ENCODE results near the gene GLS.
A peak's percentile ranks its signal among the peaks of the same experiment; 100 is the strongest.

GLS gene

GRCh38 chr2:190973262-190973661 lies 92.6 kb downstream of the GLS start:
- no peak overlapping the region for H3K4me3 Mint-ChIP-seq
- H3K27me3 Mint-ChIP-seq (ENCODE audit: low read depth, poor library complexity), result no peaks in the 10 kb centered on the region
- TF ChIP-seq CTCF (IDR thresholded peaks at IDR 0.05), result no peak
- H3K27ac Mint-ChIP-seq, result no peak overlapping the region
- no peaks in the 10 kb centered on the region for H3K9me3 Mint-ChIP-seq
- peaks cover 10% of the 10 kb centered on the region for H3K4me1 Mint-ChIP-seq
- DNase-seq, result no peak
- H3K36me3 Mint-ChIP-seq (ENCODE audit: low read depth), result peaks cover 77% of the 10 kb centered on the region

- TF ChIP-seq CTCF (IDR thresholded peaks at IDR 0.05), result no peak
- DNase-seq, result no peak
- Mint-ChIP-seq H3K4me3 (no peak overlapping the region), H3K9me3 (no peaks in the 10 kb centered on the region), H3K27me3 (ENCODE audit: low read depth, poor library complexity) (no peaks in the 10 kb centered on the region), H3K4me1 (peaks cover 17% of the 10 kb centered on the region), H3K27ac (peak overlapping the region; percentile 30), H3K36me3 (ENCODE audit: low read depth) (peaks cover 84% of the 10 kb centered on the region)
These were observed 93.4 kb downstream of the GLS start for GRCh38 chr2:190973726-190974628.

GRCh38 chr2:190974629-190975361 lies 94.2 kb downstream of the GLS start:
- Mint-ChIP-seq H3K36me3 (ENCODE audit: low read depth) (peaks cover 92% of the 10 kb centered on the region), H3K27ac (no peak overlapping the region), H3K27me3 (ENCODE audit: low read depth, poor library complexity) (no peaks in the 10 kb centered on the region), H3K4me3 (no peak overlapping the region), H3K9me3 (no peaks in the 10 kb centered on the region), H3K4me1 (peaks cover 25% of the 10 kb centered on the region)
- no peak for TF ChIP-seq CTCF (IDR thresholded peaks at IDR 0.05)
- no peak for DNase-seq

DNA sequence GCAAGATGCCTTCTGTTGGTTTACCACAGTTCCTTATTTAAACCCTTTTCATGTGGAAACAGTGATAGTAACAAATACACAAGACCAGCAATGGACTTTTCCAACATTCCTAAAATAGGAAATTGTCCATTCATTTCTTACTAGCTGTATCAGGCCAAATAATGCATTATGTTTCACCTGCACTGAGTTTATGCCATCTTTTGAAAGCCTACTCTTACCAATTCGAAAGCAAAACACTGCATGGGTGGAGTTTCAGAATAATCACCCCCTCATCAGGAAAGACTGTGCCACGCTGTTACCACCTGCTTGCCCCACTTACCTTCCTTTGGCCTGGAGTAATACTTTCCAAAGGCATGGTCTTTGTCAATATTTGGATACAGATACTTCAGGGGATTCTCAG lies 95.9 kb downstream of the GLS start:
- DNase-seq, result no peak
- H3K27ac Mint-ChIP-seq, result no peak overlapping the region
- peaks cover 42% of the 10 kb centered on the region for H3K4me1 Mint-ChIP-seq
- H3K36me3 Mint-ChIP-seq (ENCODE audit: low read depth), result peaks cover 84% of the 10 kb centered on the region
- H3K9me3 Mint-ChIP-seq, result no peaks in the 10 kb centered on the region
- no peaks in the 10 kb centered on the region for H3K27me3 Mint-ChIP-seq (ENCODE audit: low read depth, poor library complexity)
- TF ChIP-seq CTCF (IDR thresholded peaks at IDR 0.05), result no peak
- no peak overlapping the region for H3K4me3 Mint-ChIP-seq

- Mint-ChIP-seq H3K9me3 (peaks cover 6% of the 10 kb centered on the region), H3K4me3 (peak overlapping the region; percentile 25), H3K27me3 (ENCODE audit: low read depth, poor library complexity) (no peaks in the 10 kb centered on the region), H3K36me3 (ENCODE audit: low read depth) (peaks cover 84% of the 10 kb centered on the region), H3K4me1 (peaks cover 52% of the 10 kb centered on the region), H3K27ac (peak overlapping the region; percentile 59)
- DNase-seq, result no peak
- TF ChIP-seq CTCF (IDR thresholded peaks at IDR 0.05), result no peak
These were observed 96.9 kb downstream of the GLS start for GRCh38 chr2:190977505-190977904.

All from nephron progenitor cell (in vitro differentiated cells).